Measurements from ENCODE around the gene YAP1. TPM values are rescaled to one million over a fixed set of nuclear protein-coding genes. Genes with fewer than 3 reads are reported as not detected.

YAP1 gene
- total RNA-seq, 2 experiments from 2014 or later, result not detected

GRCh38 chr11:102079625-102080024, 30.6 kb upstream of the YAP1 start:
- H3K4me3 ChIP-seq (ENCODE audit: low read depth, low read length, poor library complexity, severe bottlenecking), result no peak overlapping the region
- no peak overlapping the region for H2AFZ ChIP-seq (ENCODE audit: low read length)
- H3K4me2 ChIP-seq (ENCODE audit: low read length), result no peak overlapping the region
- H3K27ac ChIP-seq (ENCODE audit: low read depth, low read length, poor library complexity, severe bottlenecking), result no peak overlapping the region
- no peaks in the 10 kb centered on the region for H3K36me3 ChIP-seq (ENCODE audit: insufficient read depth, low read length)
- H3K4me1 ChIP-seq (ENCODE audit: insufficient read depth, low read length, poor library complexity, severe bottlenecking), result no peaks in the 10 kb centered on the region
- POLR2A ChIA-PET, result interaction anchor here (0.8 kb wide), 1 partner anchor 20 kb away, joined by 3 read pairs; no protein-coding TSS in a partner anchor
- no peak for DNase-seq (ENCODE audit: low spot score)
- H4K20me1 ChIP-seq (ENCODE audit: insufficient read depth, low read length), result no peaks in the 10 kb centered on the region
- intact Hi-C loops (cut with micrococcal nuclease; ENCODE audit: unreplicated experiment), result no loop called here
- BruUV-seq (replicated peaks), result no TSS peak
- TF ChIP-seq EZH2phosphoT487 (IDR thresholded peaks at IDR 0.05; ENCODE audit: borderline replicate concordance, low read depth, low read length), result no peak
- no peak for TF ChIP-seq CTCF (conservative IDR thresholded peaks at IDR 0.05; ENCODE audit: low read length)
- no peaks in the 10 kb centered on the region for H3K79me2 ChIP-seq (ENCODE audit: insufficient read depth, low read depth, low read length)
- H3K9me3 ChIP-seq (ENCODE audit: low read length), result no peaks in the 10 kb centered on the region
- H3K9me2 ChIP-seq (ENCODE audit: insufficient read depth, low read length), result no peaks in the 10 kb centered on the region
- CTCF ChIA-PET (ENCODE audit: unreplicated experiment), result no interaction called here

GRCh38 chr11:102081313-102081712, 28.9 kb upstream of the YAP1 start:
- CTCF ChIA-PET (ENCODE audit: unreplicated experiment), result no interaction called here
- Histone ChIP-seq H3K79me2 (ENCODE audit: insufficient read depth, low read depth, low read length) (no peaks in the 10 kb centered on the region), H2AFZ (ENCODE audit: low read length) (no peak overlapping the region), H3K9me2 (ENCODE audit: insufficient read depth, low read length) (no peaks in the 10 kb centered on the region), H3K9me3 (ENCODE audit: low read length) (no peaks in the 10 kb centered on the region), H3K4me1 (ENCODE audit: insufficient read depth, low read length, poor library complexity, severe bottlenecking) (no peaks in the 10 kb centered on the region), H3K4me2 (ENCODE audit: low read length) (no peak overlapping the region), H3K27ac (ENCODE audit: low read depth, low read length, poor library complexity, severe bottlenecking) (no peak overlapping the region), H3K36me3 (ENCODE audit: insufficient read depth, low read length) (no peaks in the 10 kb centered on the region), H3K4me3 (ENCODE audit: low read depth, low read length, poor library complexity, severe bottlenecking) (no peak overlapping the region), H4K20me1 (ENCODE audit: insufficient read depth, low read length) (no peaks in the 10 kb centered on the region)
- POLR2A ChIA-PET, result no interaction called here
- intact Hi-C loops (cut with micrococcal nuclease; ENCODE audit: unreplicated experiment), result no loop called here
- no peak for TF ChIP-seq CTCF (conservative IDR thresholded peaks at IDR 0.05; ENCODE audit: low read length)
- no peak for TF ChIP-seq EZH2phosphoT487 (IDR thresholded peaks at IDR 0.05; ENCODE audit: borderline replicate concordance, low read depth, low read length)
- DNase-seq (ENCODE audit: low spot score), result no peak
- BruUV-seq (replicated peaks), result no TSS peak

- no peak for TF ChIP-seq CTCF (conservative IDR thresholded peaks at IDR 0.05; ENCODE audit: low read length)
- ChIA-PET CTCF (ENCODE audit: unreplicated experiment) (no interaction called here), POLR2A (interaction anchor here (0.6 kb wide), 1 partner anchor 80 kb away, joined by 5 read pairs; no protein-coding TSS in a partner anchor)
- Histone ChIP-seq H3K9me2 (ENCODE audit: insufficient read depth, low read length) (no peaks in the 10 kb centered on the region), H3K79me2 (ENCODE audit: insufficient read depth, low read depth, low read length) (no peaks in the 10 kb centered on the region), H3K4me2 (ENCODE audit: low read length) (no peak overlapping the region), H2AFZ (ENCODE audit: low read length) (no peak overlapping the region), H4K20me1 (ENCODE audit: insufficient read depth, low read length) (no peaks in the 10 kb centered on the region), H3K27ac (ENCODE audit: low read depth, low read length, poor library complexity, severe bottlenecking) (no peak overlapping the region), H3K9me3 (ENCODE audit: low read length) (no peaks in the 10 kb centered on the region), H3K4me3 (ENCODE audit: low read depth, low read length, poor library complexity, severe bottlenecking) (no peak overlapping the region), H3K4me1 (ENCODE audit: insufficient read depth, low read length, poor library complexity, severe bottlenecking) (no peaks in the 10 kb centered on the region), H3K36me3 (ENCODE audit: insufficient read depth, low read length) (no peaks in the 10 kb centered on the region)
- DNase-seq (ENCODE audit: low spot score), result no peak
- no TSS peak for BruUV-seq (replicated peaks)
- intact Hi-C loops (cut with micrococcal nuclease; ENCODE audit: unreplicated experiment), result no loop called here
Observed at GRCh38 chr11:102085864-102086551, 24.2 kb upstream of the YAP1 start.

All from OCI-LY7 (cell line).